ENCODE results near the gene ZFP92.

ZFP92 gene

DNA sequence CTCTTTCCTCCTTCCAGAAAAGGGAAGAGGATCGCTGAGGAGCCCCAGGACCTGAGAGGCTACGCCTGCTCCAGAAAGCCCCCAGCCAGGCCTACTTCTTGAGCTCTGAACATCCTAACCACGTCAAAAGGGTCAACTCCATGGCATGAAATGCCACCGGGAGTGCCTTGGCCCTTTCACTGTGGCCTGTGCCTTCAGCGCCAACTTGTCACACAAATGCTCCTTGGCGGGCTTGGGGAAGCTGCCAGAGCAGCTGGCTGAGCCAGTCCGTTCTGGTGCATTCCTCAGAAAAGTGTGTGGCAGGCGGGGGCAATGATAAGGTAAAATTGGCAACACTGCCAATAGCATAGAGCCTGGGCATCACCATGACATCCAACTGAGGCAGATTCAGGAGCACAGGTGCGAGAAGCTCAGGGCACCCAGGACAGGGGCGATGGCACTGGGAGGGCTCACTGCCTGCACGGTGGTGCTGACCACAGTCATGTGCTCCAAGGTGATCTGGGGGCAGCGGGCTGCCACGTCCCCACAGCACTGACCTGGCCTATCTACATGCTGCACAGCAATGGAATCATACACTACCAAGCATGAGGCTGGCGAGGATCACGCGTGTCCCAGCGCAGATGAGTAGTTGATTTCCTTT, 46.7 kb downstream of the ZFP92 start:
- no peak overlapping the region for H3K9ac ChIP-seq (ENCODE audit: low read depth, low read length, poor library complexity, severe bottlenecking)
- no peaks in the 10 kb centered on the region for H3K4me1 ChIP-seq (ENCODE audit: insufficient read depth, low read length, poor library complexity, severe bottlenecking)
- H3K9me2 ChIP-seq (replicated peaks; ENCODE audit: low read depth, low read length): no peaks in the 10 kb centered on the region
- H3K4me3 ChIP-seq (ENCODE audit: low read length, poor library complexity, severe bottlenecking): no peak overlapping the region
- no peaks in the 10 kb centered on the region; the same call in 1 of the 2 replicates for H3K36me3 ChIP-seq (ENCODE audit: insufficient read depth, low read length)
- H2AFZ ChIP-seq (ENCODE audit: low read length): no peak overlapping the region
- H3K4me2 ChIP-seq (ENCODE audit: low read depth, low read length, poor library complexity, severe bottlenecking): no peak overlapping the region
- no peaks in the 10 kb centered on the region for H3K27me3 ChIP-seq (ENCODE audit: insufficient read depth, low read length, poor library complexity, severe bottlenecking)
- TF ChIP-seq EZH2phosphoT487 (IDR thresholded peaks at IDR 0.05; ENCODE audit: borderline replicate concordance): no peak
- TF ChIP-seq, protein P1, sequence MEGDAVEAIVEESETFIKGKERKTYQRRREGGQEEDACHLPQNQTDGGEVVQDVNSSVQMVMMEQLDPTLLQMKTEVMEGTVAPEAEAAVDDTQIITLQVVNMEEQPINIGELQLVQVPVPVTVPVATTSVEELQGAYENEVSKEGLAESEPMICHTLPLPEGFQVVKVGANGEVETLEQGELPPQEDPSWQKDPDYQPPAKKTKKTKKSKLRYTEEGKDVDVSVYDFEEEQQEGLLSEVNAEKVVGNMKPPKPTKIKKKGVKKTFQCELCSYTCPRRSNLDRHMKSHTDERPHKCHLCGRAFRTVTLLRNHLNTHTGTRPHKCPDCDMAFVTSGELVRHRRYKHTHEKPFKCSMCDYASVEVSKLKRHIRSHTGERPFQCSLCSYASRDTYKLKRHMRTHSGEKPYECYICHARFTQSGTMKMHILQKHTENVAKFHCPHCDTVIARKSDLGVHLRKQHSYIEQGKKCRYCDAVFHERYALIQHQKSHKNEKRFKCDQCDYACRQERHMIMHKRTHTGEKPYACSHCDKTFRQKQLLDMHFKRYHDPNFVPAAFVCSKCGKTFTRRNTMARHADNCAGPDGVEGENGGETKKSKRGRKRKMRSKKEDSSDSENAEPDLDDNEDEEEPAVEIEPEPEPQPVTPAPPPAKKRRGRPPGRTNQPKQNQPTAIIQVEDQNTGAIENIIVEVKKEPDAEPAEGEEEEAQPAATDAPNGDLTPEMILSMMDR (conservative IDR thresholded peaks at IDR 0.05; ENCODE audit: low read length): no peak
- H3K9me3 ChIP-seq (ENCODE audit: insufficient read depth, low read depth, low read length): no peaks in the 10 kb centered on the region
- H4K20me1 ChIP-seq (ENCODE audit: insufficient read depth, low read length, poor library complexity, severe bottlenecking): no peaks in the 10 kb centered on the region
- no peaks in the 10 kb centered on the region for H3K79me2 ChIP-seq (ENCODE audit: insufficient read depth, low read length)
- no peaks in the 10 kb centered on the region for H3F3A ChIP-seq (ENCODE audit: low read depth)

DNA sequence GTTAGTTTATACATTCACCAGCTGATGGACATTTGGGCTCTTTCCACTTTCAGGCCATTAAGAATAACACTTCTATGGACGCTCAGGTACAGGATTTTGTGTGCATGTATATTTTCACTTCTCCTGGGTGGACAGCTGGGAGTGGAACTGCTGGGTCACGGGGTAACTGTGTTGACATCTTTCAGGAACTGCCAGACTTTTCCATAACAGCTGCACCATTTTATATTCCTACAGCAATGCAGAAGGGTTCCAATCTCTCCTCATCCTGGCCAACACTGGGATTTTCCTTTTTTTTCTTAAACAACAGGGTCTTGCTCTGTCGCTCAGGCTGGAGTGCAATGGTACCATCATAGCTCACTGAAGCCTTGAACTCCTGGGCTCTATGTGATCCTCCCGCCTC, 47.2 kb downstream of the ZFP92 start:
- no peaks in the 10 kb centered on the region for H3F3A ChIP-seq (ENCODE audit: low read depth)
- TF ChIP-seq, protein P1 (conservative IDR thresholded peaks at IDR 0.05; ENCODE audit: low read length): no peak
- no peak for TF ChIP-seq EZH2phosphoT487 (IDR thresholded peaks at IDR 0.05; ENCODE audit: borderline replicate concordance)
- no peaks in the 10 kb centered on the region for H3K4me1 ChIP-seq (ENCODE audit: insufficient read depth, low read length, poor library complexity, severe bottlenecking)
- H3K9me2 ChIP-seq (replicated peaks; ENCODE audit: low read depth, low read length): no peaks in the 10 kb centered on the region
- H3K9ac ChIP-seq (ENCODE audit: low read depth, low read length, poor library complexity, severe bottlenecking): no peak overlapping the region
- no peaks in the 10 kb centered on the region for H3K79me2 ChIP-seq (ENCODE audit: insufficient read depth, low read length)
- no peaks in the 10 kb centered on the region for H3K9me3 ChIP-seq (ENCODE audit: insufficient read depth, low read depth, low read length)
- no peaks in the 10 kb centered on the region; the same call in 1 of the 2 replicates for H3K36me3 ChIP-seq (ENCODE audit: insufficient read depth, low read length)
- H3K4me2 ChIP-seq (ENCODE audit: low read depth, low read length, poor library complexity, severe bottlenecking): no peak overlapping the region
- H3K4me3 ChIP-seq (ENCODE audit: low read length, poor library complexity, severe bottlenecking): no peak overlapping the region
- H4K20me1 ChIP-seq (ENCODE audit: insufficient read depth, low read length, poor library complexity, severe bottlenecking): no peaks in the 10 kb centered on the region
- no peaks in the 10 kb centered on the region for H3K27me3 ChIP-seq (ENCODE audit: insufficient read depth, low read length, poor library complexity, severe bottlenecking)
- H2AFZ ChIP-seq (ENCODE audit: low read length): no peak overlapping the region

DNA sequence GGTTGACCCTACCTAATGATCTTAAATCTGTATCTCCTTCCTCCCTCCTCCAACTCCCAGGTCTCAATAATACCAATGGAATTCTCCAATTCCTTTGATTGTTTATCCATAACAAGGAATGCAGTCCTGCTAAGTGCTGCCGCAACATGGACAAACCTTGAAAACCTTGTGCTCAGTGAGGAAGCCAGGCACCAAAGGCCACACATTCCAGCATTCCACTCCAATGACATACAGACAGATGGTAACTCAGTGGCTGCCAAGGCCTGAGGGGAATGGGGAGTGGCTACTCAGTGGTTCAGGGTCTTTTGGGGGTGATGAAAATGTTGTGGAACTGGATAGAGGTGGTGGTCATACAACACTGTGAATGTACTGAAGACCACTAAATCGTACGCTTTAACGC, 48.7 kb downstream of the ZFP92 start:
- no peak for TF ChIP-seq EZH2phosphoT487 (IDR thresholded peaks at IDR 0.05; ENCODE audit: borderline replicate concordance)
- TF ChIP-seq, protein P1 (conservative IDR thresholded peaks at IDR 0.05; ENCODE audit: low read length): no peak
- Histone ChIP-seq H4K20me1 (ENCODE audit: insufficient read depth, low read length, poor library complexity, severe bottlenecking) (no peaks in the 10 kb centered on the region), H3K79me2 (ENCODE audit: insufficient read depth, low read length) (no peaks in the 10 kb centered on the region), H3F3A (ENCODE audit: low read depth) (no peaks in the 10 kb centered on the region), H3K4me3 (ENCODE audit: low read length, poor library complexity, severe bottlenecking) (no peak overlapping the region), H3K36me3 (ENCODE audit: insufficient read depth, low read length) (no peaks in the 10 kb centered on the region; the same call in 1 of the 2 replicates), H3K9me3 (ENCODE audit: insufficient read depth, low read depth, low read length) (no peaks in the 10 kb centered on the region), H3K4me1 (ENCODE audit: insufficient read depth, low read length, poor library complexity, severe bottlenecking) (no peaks in the 10 kb centered on the region), H3K27me3 (ENCODE audit: insufficient read depth, low read length, poor library complexity, severe bottlenecking) (no peaks in the 10 kb centered on the region), H2AFZ (ENCODE audit: low read length) (no peak overlapping the region), H3K4me2 (ENCODE audit: low read depth, low read length, poor library complexity, severe bottlenecking) (no peak overlapping the region), H3K9ac (ENCODE audit: low read depth, low read length, poor library complexity, severe bottlenecking) (no peak overlapping the region), H3K9me2 (replicated peaks; ENCODE audit: low read depth, low read length) (no peaks in the 10 kb centered on the region)

Data from Loucy (cell line).